Measurements from ENCODE around the gene HERPUD1. TPM values are rescaled to one million over a fixed set of nuclear protein-coding genes. Genes with fewer than 3 reads are reported as not detected.

The HERPUD1 gene
- total RNA-seq, 1 experiment from 2014 or later = 30.8 TPM

GRCh38 chr16:56946767-56947603 lies 15.0 kb downstream of the HERPUD1 start:
- no peak for ATAC-seq
- peaks cover 20% of the 10 kb centered on the region; the same call in 1 of the 2 replicates for H3K36me3 Mint-ChIP-seq
- no peak for DNase-seq (ENCODE audit: low spot score)
- TF ChIP-seq USF1 (CRISPR knock-in tag; IDR thresholded peaks at IDR 0.05) (no peak), FOXP1 (CRISPR knock-in tag; IDR thresholded peaks at IDR 0.05; ENCODE audit: borderline replicate concordance) (no peak), ZNF281 (CRISPR knock-in tag; IDR thresholded peaks at IDR 0.05) (no peak), ZNF396 (CRISPR knock-in tag; IDR thresholded peaks at IDR 0.05; ENCODE audit: borderline replicate concordance) (no peak), CREB1 (CRISPR knock-in tag; IDR thresholded peaks at IDR 0.05) (no peak), SMAD4 (CRISPR knock-in tag; IDR thresholded peaks at IDR 0.05) (no peak), TEAD4 (CRISPR knock-in tag; IDR thresholded peaks at IDR 0.05) (no peak), ERG (CRISPR knock-in tag; IDR thresholded peaks at IDR 0.05) (no peak), ZNF138 (CRISPR knock-in tag; conservative IDR thresholded peaks at IDR 0.05) (no peak), CTCF (IDR thresholded peaks at IDR 0.05) (no peak), ESRRA (CRISPR knock-in tag; IDR thresholded peaks at IDR 0.05; ENCODE audit: borderline replicate concordance) (no peak), NFYB (CRISPR knock-in tag; conservative IDR thresholded peaks at IDR 0.05; ENCODE audit: low read depth) (no peak)
- no peaks in the 10 kb centered on the region for H3K9me3 Mint-ChIP-seq
- peaks cover 14% of the 10 kb centered on the region for H3K4me1 Mint-ChIP-seq
- POLR2A ChIA-PET = interaction anchor here (1.6 kb wide), 1 partner anchor 13 kb away, joined by 4 read pairs; no protein-coding TSS in a partner anchor
- CTCF ChIA-PET = interaction anchor here (1.2 to 1.8 kb wide), 4 partner anchors 18 to 154 kb away, joined by 3 to 5 read pairs (median 4); no protein-coding TSS in a partner anchor
- no peaks in the 10 kb centered on the region; the same call in 1 of the 2 replicates for H3K27me3 Mint-ChIP-seq (ENCODE audit: low read depth)
- no peak overlapping the region for H3K4me3 Mint-ChIP-seq
- peak overlapping the region; percentile 77; the same call in 1 of the 2 replicates for H3K27ac Mint-ChIP-seq

GRCh38 chr16:56947604-56947995 lies 15.7 kb downstream of the HERPUD1 start:
- no peak overlapping the region for H3K4me3 Mint-ChIP-seq
- DNase-seq (ENCODE audit: low spot score) (no peak), ATAC-seq (no peak)
- peaks cover 16% of the 10 kb centered on the region; the same call in 1 of the 2 replicates for H3K36me3 Mint-ChIP-seq
- H3K27me3 Mint-ChIP-seq (ENCODE audit: low read depth) = no peaks in the 10 kb centered on the region; the same call in 1 of the 2 replicates
- no peaks in the 10 kb centered on the region for H3K9me3 Mint-ChIP-seq
- ChIA-PET CTCF (interaction anchor here (1.2 to 1.8 kb wide), 4 partner anchors 18 to 155 kb away, joined by 3 to 5 read pairs (median 4); no protein-coding TSS in a partner anchor), POLR2A (interaction anchor here (1.6 kb wide), 1 partner anchor 14 kb away, joined by 4 read pairs; no protein-coding TSS in a partner anchor)
- TF ChIP-seq NFATC4 (CRISPR knock-in tag; IDR thresholded peaks at IDR 0.05) (no peak), CREM (CRISPR knock-in tag; IDR thresholded peaks at IDR 0.05) (no peak), E2F1 (CRISPR knock-in tag; IDR thresholded peaks at IDR 0.05) (no peak), ZMAT4 (CRISPR knock-in tag; IDR thresholded peaks at IDR 0.05) (no peak), ZNF671 (CRISPR knock-in tag; IDR thresholded peaks at IDR 0.05) (no peak), HMGXB4 (CRISPR knock-in tag; IDR thresholded peaks at IDR 0.05) (no peak), TP53 (CRISPR knock-in tag; IDR thresholded peaks at IDR 0.05) (no peak), FOXP1 (CRISPR knock-in tag; IDR thresholded peaks at IDR 0.05; ENCODE audit: borderline replicate concordance) (no peak), ESRRA (CRISPR knock-in tag; IDR thresholded peaks at IDR 0.05; ENCODE audit: borderline replicate concordance) (no peak), JAZF1 (CRISPR knock-in tag; IDR thresholded peaks at IDR 0.05) (no peak), MAX (CRISPR knock-in tag; IDR thresholded peaks at IDR 0.05) (no peak), CDX4 (CRISPR knock-in tag; IDR thresholded peaks at IDR 0.05; ENCODE audit: borderline replicate concordance) (no peak)
- peaks cover 14% of the 10 kb centered on the region for H3K4me1 Mint-ChIP-seq
- peak overlapping the region; percentile 48; the same call in 1 of the 2 replicates for H3K27ac Mint-ChIP-seq

Measured in WTC11 (cell line).